GM12874 (cell line): ENCODE measurements around the gene FARSA.

Experiments
- CTCF ChIP-seq: IDR thresholded peaks from 2 replicates; pipeline ENCODE4 v1.5.1; 2011; ENCODE audit warnings: low read depth, mild to moderate bottlenecking, control low read depth, low read length, moderate library complexity; ENCODE audit not compliant: insufficient read depth

The FARSA gene

GRCh38 chr19:12918253-12918652, 15.3 kb downstream of the FARSA start:
- no peak for TF ChIP-seq CTCF

GRCh38 chr19:12913851-12914690, 19.4 kb downstream of the FARSA start:
- TF ChIP-seq CTCF: no peak

GRCh38 chr19:12913011-12913561, 20.4 kb downstream of the FARSA start:
- no peak for TF ChIP-seq CTCF

GRCh38 chr19:12912571-12912970, 20.9 kb downstream of the FARSA start:
- TF ChIP-seq CTCF: no peak

GRCh38 chr19:12907166-12907565, 26.3 kb downstream of the FARSA start:
- TF ChIP-seq CTCF: no peak

- no peak for TF ChIP-seq CTCF
Observed at GRCh38 chr19:12899891-12900518, 33.5 kb downstream of the FARSA start.

GRCh38 chr19:12896460-12896859, 37.1 kb downstream of the FARSA start:
- TF ChIP-seq CTCF: no peak
